Measurements from ENCODE around the gene IQCK.
"Not testable (repeated sequence)": the region's sequence is repeated elsewhere in the genome, so short reads cannot be mapped to it uniquely, and the experiment has no call there.

The IQCK gene

GRCh38 chr16:19700319-19700781, 17.7 kb upstream of the IQCK start:
- DNase-seq: no peak

GRCh38 chr16:19701091-19701490, 17.0 kb upstream of the IQCK start:
- no peak for DNase-seq

GRCh38 chr16:19703172-19703889, 14.7 kb upstream of the IQCK start:
- DNase-seq: no peak

GRCh38 chr16:19704321-19705145, 13.5 kb upstream of the IQCK start:
- no peak for DNase-seq

- DNase-seq: no peak
Observed at GRCh38 chr16:19705146-19705501, 12.9 kb upstream of the IQCK start.

- no peak for DNase-seq
Observed at GRCh38 chr16:19705843-19706242, 12.2 kb upstream of the IQCK start.

GRCh38 chr16:19706846-19707245, 11.2 kb upstream of the IQCK start:
- no peak for DNase-seq

- no peak for DNase-seq
Observed at GRCh38 chr16:19707569-19708295, 10.3 kb upstream of the IQCK start.

- DNase-seq: no peak
Observed at GRCh38 chr16:19708296-19709205, 9.5 kb upstream of the IQCK start.

- DNase-seq: no peak
Observed at GRCh38 chr16:19709381-19710136, 8.5 kb upstream of the IQCK start.

GRCh38 chr16:19710191-19710908, 7.7 kb upstream of the IQCK start:
- no peak for DNase-seq

- no peak for DNase-seq
Observed at GRCh38 chr16:19710991-19711545, 7.0 kb upstream of the IQCK start.

- no peak for DNase-seq
Observed at GRCh38 chr16:19711643-19712042, 6.4 kb upstream of the IQCK start.

GRCh38 chr16:19712418-19713058, 5.5 kb upstream of the IQCK start:
- no peak for DNase-seq

GRCh38 chr16:19713697-19714096, 4.4 kb upstream of the IQCK start:
- DNase-seq: no peak

- DNase-seq: no peak
Observed at GRCh38 chr16:19715566-19715965, 2.5 kb upstream of the IQCK start.

- no peak for DNase-seq
Observed at GRCh38 chr16:19716183-19716582, 1.9 kb upstream of the IQCK start.

GRCh38 chr16:19716728-19717127, 1.3 kb upstream of the IQCK start:
- DNase-seq: not testable (repeated sequence)

GRCh38 chr16:19717314-19717713, 757 bp upstream of the IQCK start:
- DNase-seq: no peak

- no peak for DNase-seq
Observed at GRCh38 chr16:19718624-19718965, 524 bp downstream of the IQCK start.
